Activated CD8-positive, alpha-beta T cell treated with anti-CD3 and anti-CD28 coated beads for 36 hours (primary cell): ENCODE measurements around the gene TSC22D1. TPM values are rescaled to one million over a fixed set of nuclear protein-coding genes. Genes with fewer than 3 reads are reported as not detected.
A peak's percentile ranks its signal among the peaks of the same experiment; 100 is the strongest.

Experiments
- ATAC-seq: fragments of 200-7000 bp; cut with Tn5 transposase; one replicate; pipeline ENCODE4 v1.10.0; 2021; ENCODE audit warnings: mild to moderate bottlenecking, moderate library complexity
- CTCF ChIA-PET: fragments of 350-600 bp; sonication (Branson Sonifier 250); formaldehyde crosslinking; loops from one replicate; lab custom pipeline; 2021; ENCODE audit warnings: antibody characterized with exemption; lab: Charles Lee
- POLR2A ChIA-PET: fragments of 350-600 bp; sonication (Branson Sonifier 250); formaldehyde crosslinking; loops from one replicate; lab custom pipeline; 2021; ENCODE audit warnings: antibody characterized with exemption; lab: Charles Lee
- DNase-seq: peaks from one replicate; pipeline ENCODE4 v3.0.0-alpha.2; 2020
- H3K27ac Mint-ChIP-seq: one replicate; pipeline ENCODE4 v1.8.0; 2021; ENCODE audit warnings: mild to moderate bottlenecking, mixed read lengths
- H3K27me3 Mint-ChIP-seq: one replicate; pipeline ENCODE4 v1.8.0; 2021; ENCODE audit warnings: mixed read lengths
- H3K36me3 Mint-ChIP-seq: one replicate; pipeline ENCODE4 v1.8.0; 2021; ENCODE audit warnings: low read depth, mixed read lengths
- H3K4me1 Mint-ChIP-seq: one replicate; pipeline ENCODE4 v1.8.0; 2021; ENCODE audit warnings: low read depth, mixed read lengths
- H3K4me3 Mint-ChIP-seq: one replicate; pipeline ENCODE4 v1.8.0; 2021; ENCODE audit warnings: mild to moderate bottlenecking, moderate library complexity, mixed read lengths
- H3K9me3 Mint-ChIP-seq: one replicate; pipeline ENCODE4 v1.8.0; 2021; ENCODE audit warnings: mixed read lengths
- intact Hi-C: fragments of 100-400 bp; cut with micrococcal nuclease; formaldehyde crosslinking; loops from one replicate; pipeline ENCODE4 v1.10.0; 2022
- total RNA-seq, 2 experiments: library from RNA; stranded (reverse); gene quantifications; one replicate each; pipeline ENCODE4 v1.2.3, GENCODE V29; 2021
- TF ChIP-seq, protein P1 (sequence below): fragments of 200-600 bp; IDR thresholded peaks from one replicate; pipeline ENCODE4 v1.8.0; 2022; ENCODE audit warnings: antibody characterized with exemption, mild to moderate bottlenecking

The TSC22D1 gene
- total RNA-seq, 2 experiments from 2014 or later: 7.6 to 9.6 TPM

DNA sequence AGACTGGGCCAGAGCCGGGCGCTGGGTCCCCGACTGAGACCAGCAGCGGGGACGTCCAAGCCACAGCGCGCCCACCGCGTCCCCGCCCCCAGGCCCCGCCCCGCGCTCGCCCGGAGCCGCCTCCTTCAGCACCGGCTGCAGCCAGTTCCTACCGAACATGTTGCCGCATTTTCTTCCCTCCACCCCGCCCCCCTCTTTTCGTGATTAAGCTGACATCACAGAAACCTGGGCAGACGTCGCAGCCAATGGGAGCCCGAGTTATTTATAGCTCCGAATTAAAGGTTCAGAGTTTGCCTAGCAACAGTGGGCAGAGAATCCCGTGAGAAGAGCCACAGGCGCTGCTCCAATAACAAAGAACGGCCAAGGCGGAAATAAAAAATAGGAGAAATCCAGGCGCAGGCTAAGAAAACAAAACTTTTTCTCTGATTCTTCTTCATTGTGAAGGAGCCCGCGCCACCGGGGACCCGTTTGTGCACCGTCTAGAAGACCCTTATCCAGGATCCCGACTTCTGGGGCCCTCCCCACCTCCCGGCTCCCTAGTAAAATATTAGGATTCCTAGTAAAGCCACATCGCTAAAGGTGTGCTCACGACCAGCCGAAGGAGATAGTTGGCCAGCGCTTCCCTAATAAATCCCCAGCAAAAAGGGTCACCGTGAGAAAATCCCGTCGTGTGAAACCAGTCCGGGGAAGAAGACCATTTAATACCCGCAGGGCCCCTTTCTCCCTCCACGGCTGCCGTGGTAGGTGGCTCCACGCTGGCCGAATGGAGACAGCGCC is 140.8 kb downstream of the TSC22D1 start:
- DNase-seq (peak; percentile 96), ATAC-seq (peak; percentile 89)
- CTCF ChIA-PET: interaction anchor here (0.6 to 11.8 kb wide), 8 partner anchors 9 to 555 kb away, joined by 3 to 149 read pairs (median 3); no protein-coding TSS in a partner anchor
- H3K4me3 Mint-ChIP-seq: peak overlapping the region; percentile 76
- TF ChIP-seq, protein P1, sequence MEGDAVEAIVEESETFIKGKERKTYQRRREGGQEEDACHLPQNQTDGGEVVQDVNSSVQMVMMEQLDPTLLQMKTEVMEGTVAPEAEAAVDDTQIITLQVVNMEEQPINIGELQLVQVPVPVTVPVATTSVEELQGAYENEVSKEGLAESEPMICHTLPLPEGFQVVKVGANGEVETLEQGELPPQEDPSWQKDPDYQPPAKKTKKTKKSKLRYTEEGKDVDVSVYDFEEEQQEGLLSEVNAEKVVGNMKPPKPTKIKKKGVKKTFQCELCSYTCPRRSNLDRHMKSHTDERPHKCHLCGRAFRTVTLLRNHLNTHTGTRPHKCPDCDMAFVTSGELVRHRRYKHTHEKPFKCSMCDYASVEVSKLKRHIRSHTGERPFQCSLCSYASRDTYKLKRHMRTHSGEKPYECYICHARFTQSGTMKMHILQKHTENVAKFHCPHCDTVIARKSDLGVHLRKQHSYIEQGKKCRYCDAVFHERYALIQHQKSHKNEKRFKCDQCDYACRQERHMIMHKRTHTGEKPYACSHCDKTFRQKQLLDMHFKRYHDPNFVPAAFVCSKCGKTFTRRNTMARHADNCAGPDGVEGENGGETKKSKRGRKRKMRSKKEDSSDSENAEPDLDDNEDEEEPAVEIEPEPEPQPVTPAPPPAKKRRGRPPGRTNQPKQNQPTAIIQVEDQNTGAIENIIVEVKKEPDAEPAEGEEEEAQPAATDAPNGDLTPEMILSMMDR: no peak
- no peaks in the 10 kb centered on the region for H3K36me3 Mint-ChIP-seq
- intact Hi-C loops: loop anchor here (5.0 kb wide), 2 partner anchors 243 to 293 kb away; no protein-coding TSS in a partner anchor
- H3K27me3 Mint-ChIP-seq: peaks cover 9% of the 10 kb centered on the region
- H3K4me1 Mint-ChIP-seq: peaks cover 18% of the 10 kb centered on the region
- peak overlapping the region; percentile 76 for H3K27ac Mint-ChIP-seq
- POLR2A ChIA-PET: interaction anchor here (1.0 to 1.5 kb wide), 3 partner anchors 21 to 263 kb away, joined by 3 to 8 read pairs (median 3); no protein-coding TSS in a partner anchor
- no peaks in the 10 kb centered on the region for H3K9me3 Mint-ChIP-seq

DNA sequence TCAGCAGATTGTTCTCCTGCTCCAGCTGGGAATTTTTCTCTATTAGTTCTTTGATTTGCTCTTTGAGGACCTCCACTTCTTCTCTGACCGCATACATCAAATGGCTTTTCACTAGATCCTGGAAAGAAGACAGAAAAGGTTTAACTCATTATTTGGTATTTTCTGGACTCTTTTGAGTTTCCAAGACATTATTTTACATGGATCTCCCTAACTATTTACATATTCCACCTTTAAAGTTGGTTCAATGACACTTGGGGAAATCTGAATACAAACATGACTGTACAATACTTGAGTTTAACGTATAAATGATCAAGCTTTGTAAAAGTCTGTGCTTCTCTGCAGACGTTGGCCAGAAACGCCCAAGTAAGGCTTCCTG is 141.4 kb downstream of the TSC22D1 start:
- H3K36me3 Mint-ChIP-seq: no peaks in the 10 kb centered on the region
- H3K4me1 Mint-ChIP-seq: peaks cover 18% of the 10 kb centered on the region
- no peaks in the 10 kb centered on the region for H3K9me3 Mint-ChIP-seq
- no peak overlapping the region for H3K27ac Mint-ChIP-seq
- TF ChIP-seq, protein P1: no peak
- CTCF ChIA-PET: interaction anchor here (0.7 to 11.8 kb wide), 6 partner anchors 9 to 554 kb away, joined by 3 to 149 read pairs (median 4); no protein-coding TSS in a partner anchor
- intact Hi-C loops: loop anchor here (5.0 kb wide), 2 partner anchors 242 to 292 kb away; no protein-coding TSS in a partner anchor
- peaks cover 9% of the 10 kb centered on the region for H3K27me3 Mint-ChIP-seq
- ATAC-seq (no peak), DNase-seq (no peak)
- POLR2A ChIA-PET: interaction anchor here (1.0 to 1.5 kb wide), 3 partner anchors 20 to 262 kb away, joined by 3 to 8 read pairs (median 3); no protein-coding TSS in a partner anchor
- H3K4me3 Mint-ChIP-seq: peak overlapping the region; percentile 76

DNA sequence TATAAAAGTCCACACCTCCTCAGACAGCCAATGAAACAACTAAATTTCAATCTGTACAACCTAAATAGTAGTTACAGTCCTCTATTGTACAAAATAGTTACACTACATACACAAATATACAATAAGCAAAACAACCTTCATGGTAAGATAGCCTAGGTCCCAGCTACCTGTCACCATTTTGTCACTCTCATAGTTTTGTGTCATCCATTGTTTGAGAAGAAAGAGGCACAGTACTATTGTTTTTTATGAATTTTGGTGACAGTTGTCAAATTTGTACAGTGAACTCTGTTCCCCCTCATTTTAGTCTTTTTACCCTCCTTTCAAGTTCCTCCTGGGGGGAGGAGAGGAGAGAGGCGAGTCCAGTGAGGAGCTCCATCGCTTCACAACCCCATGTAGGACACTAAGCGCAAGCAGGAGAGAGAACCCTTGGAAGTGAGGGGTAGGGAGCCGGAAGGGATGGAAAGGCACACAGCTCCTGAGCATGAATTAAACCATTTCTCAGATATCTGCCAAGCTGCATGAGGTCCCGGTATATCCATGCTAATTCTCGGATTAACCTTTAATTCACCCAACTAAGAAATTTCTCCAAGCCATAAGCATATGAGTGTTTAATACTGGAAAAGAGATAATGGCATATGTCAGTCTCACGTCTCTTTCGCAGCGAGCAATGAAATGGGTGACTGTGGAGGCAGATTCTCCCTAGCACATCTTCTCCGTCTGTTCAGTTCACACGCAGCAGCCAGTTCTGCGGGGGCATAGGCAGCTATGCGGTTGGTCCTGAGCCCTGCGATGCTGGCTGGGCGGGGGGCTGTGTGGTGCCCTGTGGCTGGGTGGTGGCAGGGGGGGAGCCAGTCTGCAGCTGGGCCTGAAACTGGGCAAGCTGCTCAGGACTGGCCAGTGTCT is 142.0 kb downstream of the TSC22D1 start:
- ATAC-seq (no peak), DNase-seq (no peak)
- CTCF ChIA-PET: interaction anchor here (0.7 to 11.8 kb wide), 2 partner anchors 527 to 553 kb away, joined by 3 to 149 read pairs; no protein-coding TSS in a partner anchor
- Mint-ChIP-seq H3K36me3 (no peaks in the 10 kb centered on the region), H3K27me3 (peaks cover 9% of the 10 kb centered on the region), H3K4me1 (peaks cover 18% of the 10 kb centered on the region), H3K27ac (no peak overlapping the region), H3K9me3 (no peaks in the 10 kb centered on the region), H3K4me3 (peak overlapping the region; percentile 11)
- TF ChIP-seq, protein P1: no peak
- intact Hi-C loops: no loop called here
- POLR2A ChIA-PET: interaction anchor here (1.0 to 1.5 kb wide), 2 partner anchors 19 to 160 kb away, joined by 3 to 8 read pairs; no protein-coding TSS in a partner anchor

DNA sequence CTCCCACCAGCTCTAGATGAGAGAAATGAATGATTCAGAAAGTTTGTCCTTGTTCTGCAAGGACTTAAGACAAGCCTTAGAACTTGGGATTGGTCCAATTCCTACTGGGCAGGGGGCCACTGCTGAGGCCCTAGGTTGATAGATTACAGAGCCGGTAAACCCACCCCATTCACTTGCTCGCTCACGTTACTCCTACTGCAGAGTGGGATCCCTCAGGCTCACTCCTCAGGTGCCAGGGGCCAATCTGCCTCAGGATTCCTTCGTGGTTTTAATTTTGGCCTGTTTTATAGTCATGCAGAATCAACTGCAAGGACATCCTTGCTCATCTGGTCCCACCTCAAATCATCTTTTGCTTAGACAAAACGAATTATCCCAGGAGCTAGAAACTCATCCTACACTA is 143.5 kb downstream of the TSC22D1 start:
- DNase-seq (no peak), ATAC-seq (no peak)
- Mint-ChIP-seq H3K4me1 (peaks cover 18% of the 10 kb centered on the region), H3K27me3 (peaks cover 9% of the 10 kb centered on the region), H3K4me3 (no peak overlapping the region), H3K36me3 (no peaks in the 10 kb centered on the region), H3K27ac (no peak overlapping the region), H3K9me3 (no peaks in the 10 kb centered on the region)
- intact Hi-C loops: no loop called here
- TF ChIP-seq, protein P1: no peak
- POLR2A ChIA-PET: interaction anchor here (0.8 kb wide), 1 partner anchor 279 kb away, joined by 3 read pairs; no protein-coding TSS in a partner anchor
- CTCF ChIA-PET: no interaction called here
